Loucy (cell line): Measurements from ENCODE around the gene TBL1X.

Source experiments
- EZH2phosphoT487 ChIP-seq: fragments of 200-600 bp; IDR thresholded peaks from 2 replicates; pipeline ENCODE4 v1.6.1; 2018; ENCODE audit warnings: antibody characterized with exemption, mild to moderate bottlenecking, moderate library complexity, borderline replicate concordance
- TF ChIP-seq, protein P1 (sequence below): fragments of 200-600 bp; sonication (generic); conservative IDR thresholded peaks from 2 replicates; pipeline ENCODE4 v1.5.1; 2014; ENCODE audit warnings: mild to moderate bottlenecking, antibody characterized with exemption, low read length

DNA sequence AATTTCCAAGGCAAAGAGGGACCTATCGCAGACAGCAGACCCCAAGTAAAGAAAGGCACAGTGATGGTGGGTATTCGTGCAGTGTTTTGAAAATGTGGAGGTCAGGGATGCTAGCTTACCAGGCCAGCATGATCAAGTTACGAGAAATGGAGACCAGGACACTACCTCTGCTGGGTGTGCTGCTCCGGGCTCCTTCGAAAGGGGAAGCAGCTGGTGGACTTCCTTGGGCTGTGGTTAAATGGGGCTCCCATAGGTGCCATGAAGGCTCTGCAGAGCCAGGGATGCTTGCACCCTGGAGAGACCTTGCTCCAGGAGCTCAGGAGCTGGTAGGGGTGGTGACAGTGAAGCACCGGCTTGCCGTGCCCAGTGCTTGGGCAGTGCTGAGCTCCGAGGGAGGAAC, 68.8 kb downstream of the TBL1X start:
- TF ChIP-seq, protein P1, sequence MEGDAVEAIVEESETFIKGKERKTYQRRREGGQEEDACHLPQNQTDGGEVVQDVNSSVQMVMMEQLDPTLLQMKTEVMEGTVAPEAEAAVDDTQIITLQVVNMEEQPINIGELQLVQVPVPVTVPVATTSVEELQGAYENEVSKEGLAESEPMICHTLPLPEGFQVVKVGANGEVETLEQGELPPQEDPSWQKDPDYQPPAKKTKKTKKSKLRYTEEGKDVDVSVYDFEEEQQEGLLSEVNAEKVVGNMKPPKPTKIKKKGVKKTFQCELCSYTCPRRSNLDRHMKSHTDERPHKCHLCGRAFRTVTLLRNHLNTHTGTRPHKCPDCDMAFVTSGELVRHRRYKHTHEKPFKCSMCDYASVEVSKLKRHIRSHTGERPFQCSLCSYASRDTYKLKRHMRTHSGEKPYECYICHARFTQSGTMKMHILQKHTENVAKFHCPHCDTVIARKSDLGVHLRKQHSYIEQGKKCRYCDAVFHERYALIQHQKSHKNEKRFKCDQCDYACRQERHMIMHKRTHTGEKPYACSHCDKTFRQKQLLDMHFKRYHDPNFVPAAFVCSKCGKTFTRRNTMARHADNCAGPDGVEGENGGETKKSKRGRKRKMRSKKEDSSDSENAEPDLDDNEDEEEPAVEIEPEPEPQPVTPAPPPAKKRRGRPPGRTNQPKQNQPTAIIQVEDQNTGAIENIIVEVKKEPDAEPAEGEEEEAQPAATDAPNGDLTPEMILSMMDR = no peak
- no peak for TF ChIP-seq EZH2phosphoT487
